ENCODE results near the gene KLHL26.

GRCh38 chr19:18645035-18645511 is 8.2 kb downstream of the KLHL26 start:
- TF ChIP-seq RAD21 (IDR thresholded peaks at IDR 0.05), result no peak
- no peak for TF ChIP-seq CTCF (IDR thresholded peaks at IDR 0.05; ENCODE audit: low read depth, low read length, missing input control)
- no peak for TF ChIP-seq JUND (IDR thresholded peaks at IDR 0.05)

Measured in liver (tissue), 3 donors.